Activated T-helper 1 cell treated with Interleukin-2 at 50 U/mL for 16 hours (primary cell): ENCODE measurements around the gene TGM2.

Experiments
- DNase-seq: peaks from one replicate; pipeline ENCODE4 v3.0.0-alpha.2; 2020; ENCODE audit warnings: low read depth

TGM2 gene

DNA sequence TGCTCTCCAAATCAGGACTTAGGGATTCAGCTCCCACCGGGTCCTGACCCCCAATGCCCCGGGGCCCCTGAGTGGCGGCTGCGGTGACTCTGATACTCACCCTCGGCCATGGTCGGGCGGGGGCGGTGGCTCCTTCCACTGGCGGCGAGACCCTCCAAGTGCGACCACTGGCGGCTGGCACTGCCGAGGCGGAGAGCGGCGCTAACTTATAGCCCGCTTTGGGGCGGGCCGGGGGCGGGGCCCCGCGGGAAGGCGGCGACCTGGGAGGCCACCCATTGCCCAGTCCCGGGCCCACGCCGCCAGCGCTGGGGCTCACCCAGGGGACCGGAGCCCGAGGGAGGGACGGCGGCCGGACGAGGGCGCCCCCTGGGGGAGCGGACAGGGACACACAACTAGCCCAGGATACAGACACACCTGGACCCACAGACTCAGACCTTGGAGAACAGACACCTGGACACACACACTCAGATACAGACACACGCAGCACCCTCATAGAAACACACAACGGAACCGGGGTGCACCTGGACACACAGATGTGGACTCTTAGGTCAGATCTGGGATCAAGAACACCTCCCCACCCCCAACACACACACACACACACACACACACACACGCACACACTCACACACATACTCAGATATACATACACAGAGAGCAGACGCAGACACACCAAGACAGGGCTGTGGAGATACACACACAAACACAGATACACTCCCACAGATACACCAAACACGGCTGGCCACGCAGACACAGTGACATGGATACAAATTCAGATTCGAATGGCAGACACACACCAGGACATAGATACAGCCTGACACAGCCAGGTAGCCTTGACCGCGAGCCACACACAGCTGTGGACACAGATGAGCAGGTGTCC, at the start of gene TGM2:
Gene TGM2, minus strand, starts transcription at position 182 of the 877 bp plus-strand sequence. Its CDS starts 72 bp downstream, at position 110.
- no peak for DNase-seq

DNA sequence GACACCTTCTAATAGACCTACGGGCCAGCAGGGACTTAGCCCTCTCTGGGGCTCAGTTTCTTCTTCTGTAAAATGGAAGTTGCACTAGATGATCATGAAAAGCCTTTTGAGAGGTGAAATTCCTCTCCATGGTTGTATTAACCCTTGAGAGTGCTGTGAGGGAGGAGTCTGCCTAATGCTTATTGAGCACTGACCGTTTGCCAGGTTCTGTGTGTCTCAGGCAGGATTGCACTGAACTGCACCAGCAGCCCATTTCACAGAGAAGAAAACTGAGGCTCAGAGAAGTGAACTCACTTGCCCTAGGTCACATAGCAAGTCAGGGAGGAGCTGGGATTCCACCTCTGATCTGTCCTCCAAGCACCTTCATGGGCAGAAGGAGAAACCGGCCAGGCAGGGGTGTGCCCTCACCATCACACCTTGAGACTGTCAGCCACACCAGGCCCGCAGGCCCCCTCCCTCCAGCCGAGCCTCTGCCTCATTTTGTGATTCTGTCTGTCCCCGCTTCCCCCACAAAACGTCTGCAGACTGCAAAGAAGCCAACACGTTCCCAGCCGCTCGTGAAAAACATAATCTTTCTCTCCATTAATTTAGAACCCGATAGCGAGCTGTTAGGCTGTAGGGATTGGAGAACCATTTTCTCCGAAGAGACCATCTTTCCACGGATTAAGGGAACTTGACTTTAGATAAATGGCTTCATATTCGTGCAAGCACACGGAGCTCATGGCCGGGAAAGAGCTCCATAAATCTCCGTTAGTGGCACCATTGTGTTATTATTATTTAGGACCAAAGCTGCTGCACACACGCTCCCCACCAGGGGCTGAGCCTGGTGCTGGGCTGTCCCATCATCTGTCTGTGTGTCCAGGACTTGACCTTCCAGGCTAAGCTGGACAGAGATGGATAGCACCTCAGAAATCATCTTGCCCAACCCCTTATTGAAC, 49.5 kb upstream of the TGM2 start:
- no peak for DNase-seq

DNA sequence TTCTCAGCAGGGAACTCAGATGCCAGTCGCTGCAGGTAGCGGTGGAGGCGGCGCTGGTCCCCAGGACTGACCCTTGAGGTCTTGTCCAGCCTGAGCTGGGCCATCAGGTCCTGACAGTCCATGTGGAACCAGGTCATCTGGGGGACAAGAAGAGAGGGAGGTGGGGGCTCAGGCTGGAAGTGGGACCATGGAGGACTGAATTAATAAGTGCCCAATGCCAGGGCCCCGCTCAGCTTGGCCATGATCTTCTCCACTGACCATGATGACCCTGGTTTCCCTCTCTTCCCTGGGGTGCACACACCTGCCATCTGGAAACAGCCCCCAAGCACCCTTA, 48.5 kb upstream of the TGM2 start:
- no peak for DNase-seq

DNA sequence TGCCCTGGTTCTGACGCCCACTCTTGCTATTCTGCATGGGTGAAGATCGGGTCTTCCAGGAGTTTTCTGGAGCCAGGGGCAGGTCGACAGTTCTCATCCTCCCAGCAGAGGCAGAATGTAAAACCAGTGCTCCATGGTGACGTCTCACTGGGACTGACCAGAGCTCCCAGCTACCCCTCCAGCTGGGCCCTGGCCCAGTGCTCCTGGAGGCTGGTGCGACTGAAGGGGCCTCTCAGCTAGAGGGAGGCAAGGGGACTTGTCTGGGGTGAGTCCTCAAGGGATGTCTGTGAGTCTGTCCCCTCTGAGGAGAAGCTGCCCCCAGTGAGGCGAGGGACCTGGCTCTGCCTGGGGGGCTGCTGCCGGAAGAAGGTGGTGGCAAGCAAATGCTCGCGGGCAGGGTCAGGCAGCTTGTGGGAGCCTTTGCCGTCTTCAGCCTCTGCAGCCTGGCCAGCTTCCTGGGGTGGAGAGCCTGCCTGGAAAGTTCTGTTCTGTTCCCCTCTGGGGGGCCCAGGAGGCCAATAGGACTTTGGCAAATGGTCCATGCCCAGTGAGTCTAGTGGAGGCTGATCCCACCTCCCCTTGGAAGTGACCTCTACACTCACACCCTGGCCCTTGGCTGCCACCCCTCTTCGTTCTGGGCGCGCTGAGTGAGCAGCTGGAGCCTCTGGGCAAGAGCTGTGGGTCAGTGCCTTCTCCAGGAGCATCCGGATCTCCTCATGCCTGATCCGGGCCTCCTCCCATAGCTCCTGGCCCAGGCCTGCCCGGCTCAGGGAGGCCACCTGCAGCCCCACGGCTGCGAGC, 47.9 kb upstream of the TGM2 start:
- no peak for DNase-seq

DNA sequence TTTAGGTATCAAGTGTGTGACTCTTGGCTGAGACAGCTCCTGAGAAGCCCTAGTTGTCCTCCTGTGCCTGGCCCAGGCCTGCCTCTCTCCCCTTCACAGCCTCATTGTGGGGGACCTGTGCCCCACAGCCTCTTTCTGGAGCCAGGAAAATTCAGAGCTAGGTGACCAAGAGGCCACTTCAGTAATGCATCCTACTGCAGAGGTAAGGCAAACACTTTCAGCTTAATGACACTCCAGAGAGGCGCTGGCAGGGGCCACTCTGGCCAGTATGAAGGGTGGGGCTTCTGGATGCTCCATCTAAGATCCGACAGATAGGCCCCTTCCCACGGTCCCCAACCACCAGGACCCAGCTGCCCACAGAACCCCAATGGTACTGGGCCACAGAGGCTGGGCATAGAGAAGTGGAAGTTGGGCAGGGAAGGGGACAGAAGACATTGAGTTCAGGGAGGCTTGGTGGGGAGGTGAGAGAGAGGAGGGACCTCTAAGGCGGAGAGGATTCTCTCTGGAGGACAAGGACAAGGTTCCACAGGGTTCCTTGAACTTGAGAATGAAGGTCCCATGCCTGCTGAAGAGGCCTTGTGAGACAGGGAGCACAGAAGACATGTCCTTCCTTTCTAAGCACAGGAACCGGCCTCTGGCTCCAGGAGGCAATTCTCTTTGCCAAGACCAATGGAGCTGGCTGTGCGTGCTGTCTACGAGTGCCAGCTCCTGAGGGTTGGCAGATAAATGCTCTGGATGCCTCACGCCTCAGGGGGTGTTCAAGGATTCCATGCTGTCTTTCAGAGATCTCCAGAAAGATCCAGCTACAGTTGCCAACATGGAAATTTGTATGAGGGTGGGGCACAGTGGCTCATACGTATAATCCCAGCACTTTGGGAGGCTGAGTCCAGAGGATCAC, 46.4 kb upstream of the TGM2 start:
- DNase-seq, result no peak

DNA sequence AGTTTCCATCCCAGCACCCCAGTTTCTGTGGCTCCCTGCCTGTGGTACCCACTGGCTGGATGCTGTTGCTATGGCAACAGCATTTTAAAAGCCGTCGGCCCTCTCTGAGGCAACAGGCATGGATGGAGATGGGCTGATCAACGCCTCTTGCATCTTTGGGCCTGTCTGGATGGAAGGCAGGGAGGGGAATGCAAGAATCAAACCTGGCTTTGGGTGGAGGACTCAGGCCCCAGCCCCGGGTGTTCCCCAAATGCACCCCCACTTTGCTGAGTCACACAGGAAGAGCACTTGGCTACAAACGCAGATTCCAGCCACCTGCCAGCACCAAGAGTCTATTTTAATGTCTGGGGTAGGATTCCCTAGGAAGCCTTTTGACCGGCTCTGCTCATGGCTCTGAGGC, 45.7 kb upstream of the TGM2 start:
- DNase-seq, result no peak

DNA sequence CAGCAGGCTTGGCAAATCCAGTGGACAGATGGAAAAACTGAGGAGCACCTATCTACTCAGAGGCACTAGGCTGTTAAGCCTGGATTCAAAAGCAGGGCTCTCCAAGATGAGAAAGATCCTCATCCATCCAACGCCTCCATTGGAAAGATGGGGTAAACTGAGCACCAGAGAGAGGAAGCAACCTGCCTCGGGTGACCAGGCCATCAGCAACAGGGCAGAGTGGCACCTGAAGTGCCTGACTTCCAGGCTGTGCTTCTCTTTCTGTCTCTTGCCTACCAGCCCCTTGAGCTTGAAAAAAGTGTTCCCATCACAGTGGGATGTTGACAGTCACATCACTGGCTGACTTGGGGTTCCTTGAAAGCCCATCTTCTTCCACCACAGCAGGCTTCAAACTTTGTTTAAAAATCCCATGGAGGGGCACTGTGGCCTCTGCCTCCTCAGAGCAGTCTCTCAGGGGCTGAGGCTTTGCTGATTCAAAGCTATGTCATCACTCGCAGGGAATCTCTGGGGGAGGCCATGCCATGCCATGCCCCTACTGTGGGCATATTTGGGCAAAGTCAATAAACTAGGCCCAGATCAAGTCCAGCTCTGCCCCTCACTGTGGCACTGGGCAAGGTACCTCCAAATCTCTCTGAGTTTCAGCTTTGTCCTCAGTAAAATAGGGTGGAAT, 44.8 kb upstream of the TGM2 start:
- DNase-seq, result no peak

DNA sequence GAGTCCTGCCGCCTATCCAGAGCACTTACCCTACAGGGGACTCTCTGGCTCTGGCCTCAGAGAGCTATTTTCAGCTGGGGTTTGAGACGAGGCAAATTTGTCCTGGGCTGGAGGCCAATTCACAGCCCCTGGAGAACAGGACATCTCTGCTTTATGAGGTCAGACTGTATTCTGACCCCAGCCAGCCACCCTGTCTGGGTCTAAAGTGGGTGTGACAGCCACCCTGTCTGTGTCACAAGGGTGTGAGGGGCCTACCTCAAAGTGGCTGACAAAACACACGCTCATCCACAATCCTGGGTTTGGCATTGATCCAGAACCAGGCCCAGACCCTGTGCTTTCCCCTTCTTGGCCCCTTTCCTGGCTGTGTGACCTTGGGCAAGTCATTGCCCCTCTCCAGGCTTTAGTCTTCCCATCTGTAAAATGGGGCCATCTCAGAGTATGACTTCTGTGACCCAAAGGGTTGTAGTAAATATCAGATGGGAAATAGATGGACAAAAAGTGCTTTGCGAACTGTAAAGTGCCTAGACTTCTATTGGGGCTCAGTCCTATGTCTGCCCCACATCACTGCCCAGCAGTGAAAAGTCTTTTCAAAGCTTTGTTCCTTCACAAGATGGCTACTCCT, 44.1 kb upstream of the TGM2 start:
- DNase-seq, result no peak

DNA sequence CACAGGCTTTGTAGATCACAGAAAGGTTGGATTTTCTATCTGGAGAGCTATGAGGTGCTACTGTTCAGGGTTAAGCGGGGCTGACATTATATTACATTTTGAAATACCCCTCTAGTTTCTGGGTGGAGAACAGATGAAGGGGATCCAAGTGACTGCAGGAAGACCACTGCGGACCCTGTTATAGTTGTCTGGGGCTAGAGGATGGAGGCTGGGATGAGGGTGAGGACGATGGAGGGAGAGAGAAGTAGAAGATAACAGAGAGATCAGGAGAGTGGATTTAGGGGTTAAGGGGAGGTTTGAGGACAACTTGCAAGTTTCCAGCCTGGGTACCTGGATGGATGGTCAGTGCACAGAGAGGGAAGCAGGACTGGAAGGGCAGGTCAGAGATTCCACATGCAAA, 43.5 kb upstream of the TGM2 start:
- no peak for DNase-seq

DNA sequence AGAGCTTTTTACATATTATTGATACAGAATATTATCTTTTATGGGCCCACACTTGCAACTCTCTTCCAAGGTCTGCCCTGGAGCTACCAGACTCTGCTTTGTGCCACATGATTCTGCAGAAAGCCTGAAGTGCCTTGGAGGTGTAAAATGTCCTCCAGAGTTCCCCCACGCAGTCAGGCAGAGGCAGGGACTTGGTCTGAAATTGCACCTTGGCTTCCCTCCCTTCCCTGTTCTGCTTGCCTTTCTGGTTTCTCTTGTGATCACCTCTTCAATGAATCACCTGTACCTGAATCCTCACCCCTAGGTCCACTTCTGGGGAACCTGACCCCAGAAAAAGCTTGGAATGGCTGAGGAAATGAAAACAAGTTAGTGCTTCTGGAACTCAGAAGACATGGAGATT, 43.0 kb upstream of the TGM2 start:
- DNase-seq, result no peak

DNA sequence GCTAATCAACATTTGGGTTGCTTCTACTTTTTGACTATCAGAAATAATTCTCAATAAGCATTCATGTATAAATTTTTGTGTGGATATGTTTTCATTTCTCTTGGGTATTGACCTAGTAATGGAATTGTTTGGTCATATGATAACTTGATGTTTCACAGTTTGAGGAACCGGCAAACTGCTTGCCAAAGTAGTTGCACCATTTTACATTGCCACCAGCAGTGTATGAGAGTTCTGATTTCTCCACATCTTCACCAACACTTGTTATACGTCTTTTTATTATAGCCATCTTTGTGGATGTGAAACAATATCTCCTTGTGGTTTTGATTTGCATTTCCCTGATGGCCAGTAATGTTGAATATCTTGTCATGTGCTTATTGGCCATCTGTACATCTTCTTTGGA, 42.6 kb upstream of the TGM2 start:
- DNase-seq, result no peak

DNA sequence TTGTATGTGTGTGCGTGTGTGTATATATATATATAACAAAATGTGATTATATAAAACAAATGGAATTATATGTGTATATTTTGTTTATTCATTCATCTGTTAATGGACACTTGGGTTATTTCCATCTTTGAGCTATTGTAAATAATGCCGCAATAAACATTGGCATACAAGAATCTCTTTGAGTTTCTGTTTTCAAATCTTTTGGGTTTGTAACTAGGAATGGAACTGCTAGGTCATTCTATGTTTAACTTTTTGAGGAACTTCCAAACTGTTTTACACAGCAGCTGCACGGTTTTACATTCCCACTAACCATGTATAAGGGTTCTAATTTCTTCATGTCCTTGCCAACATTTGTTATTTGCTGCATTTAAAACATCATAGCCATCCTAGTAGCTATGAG, 39.9 kb upstream of the TGM2 start:
- DNase-seq, result no peak

DNA sequence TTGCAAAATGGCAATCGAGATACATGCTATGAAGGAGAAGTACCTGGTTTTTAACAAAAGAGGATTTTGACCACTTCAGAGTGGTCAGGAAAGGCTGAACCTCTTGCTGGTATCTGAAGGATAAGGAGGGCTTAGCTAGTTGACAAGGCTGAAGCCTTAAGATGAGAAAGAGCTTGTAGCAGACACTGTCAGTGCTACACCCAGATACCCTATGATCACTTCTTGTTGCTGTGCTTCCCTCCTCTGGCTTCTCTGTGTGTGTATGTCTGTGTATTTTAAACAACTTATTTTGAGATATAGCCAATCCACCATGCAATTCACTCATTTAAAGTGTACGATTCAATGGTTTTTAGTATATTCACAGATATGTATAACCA, 38.9 kb upstream of the TGM2 start:
- no peak for DNase-seq

DNA sequence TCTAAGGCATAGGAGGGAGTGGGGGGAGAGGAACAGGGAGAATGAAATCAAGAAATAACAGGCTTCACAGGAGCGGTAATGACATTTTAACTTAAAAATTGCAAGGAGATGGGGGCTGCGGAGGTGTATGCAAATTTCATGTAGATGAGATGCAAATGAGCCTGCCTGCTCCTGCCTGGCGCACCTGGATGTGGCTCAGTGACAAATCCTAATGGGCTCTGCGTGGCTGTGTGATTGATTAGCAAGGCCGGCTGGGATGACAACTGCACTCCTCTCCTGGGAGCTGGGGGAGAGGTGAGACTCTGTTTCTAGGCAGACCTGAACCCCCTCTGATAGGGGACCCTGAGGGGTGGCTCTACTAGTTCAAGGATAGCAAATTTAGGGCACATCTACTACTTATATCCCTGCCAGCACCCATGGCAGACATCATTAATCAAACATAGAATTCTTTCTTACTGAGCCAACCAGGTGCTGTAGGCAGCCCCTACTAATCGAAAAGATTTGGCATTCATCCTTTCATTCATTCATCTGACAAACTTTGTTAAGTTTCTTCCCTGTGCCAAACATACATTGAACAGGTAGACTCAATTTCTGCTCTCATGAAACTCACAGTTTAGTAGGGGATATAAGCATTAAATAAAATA, 38.4 kb upstream of the TGM2 start:
- DNase-seq, result no peak

DNA sequence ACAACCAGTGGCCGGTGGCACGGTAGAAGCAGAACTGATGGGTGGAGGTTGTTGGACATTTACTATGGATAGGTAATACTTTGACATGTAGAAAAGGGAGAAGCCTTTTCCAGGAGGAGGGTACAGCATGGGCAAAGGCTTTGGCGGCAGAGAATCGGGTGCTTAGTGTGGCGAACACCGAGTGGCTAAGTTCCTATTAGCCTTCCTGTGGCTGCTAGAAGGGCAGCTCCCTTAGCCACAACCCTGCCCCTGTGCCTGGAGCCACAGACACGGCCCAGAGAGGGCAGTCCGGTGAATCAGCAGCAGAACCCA, 37.9 kb upstream of the TGM2 start:
- DNase-seq, result no peak

DNA sequence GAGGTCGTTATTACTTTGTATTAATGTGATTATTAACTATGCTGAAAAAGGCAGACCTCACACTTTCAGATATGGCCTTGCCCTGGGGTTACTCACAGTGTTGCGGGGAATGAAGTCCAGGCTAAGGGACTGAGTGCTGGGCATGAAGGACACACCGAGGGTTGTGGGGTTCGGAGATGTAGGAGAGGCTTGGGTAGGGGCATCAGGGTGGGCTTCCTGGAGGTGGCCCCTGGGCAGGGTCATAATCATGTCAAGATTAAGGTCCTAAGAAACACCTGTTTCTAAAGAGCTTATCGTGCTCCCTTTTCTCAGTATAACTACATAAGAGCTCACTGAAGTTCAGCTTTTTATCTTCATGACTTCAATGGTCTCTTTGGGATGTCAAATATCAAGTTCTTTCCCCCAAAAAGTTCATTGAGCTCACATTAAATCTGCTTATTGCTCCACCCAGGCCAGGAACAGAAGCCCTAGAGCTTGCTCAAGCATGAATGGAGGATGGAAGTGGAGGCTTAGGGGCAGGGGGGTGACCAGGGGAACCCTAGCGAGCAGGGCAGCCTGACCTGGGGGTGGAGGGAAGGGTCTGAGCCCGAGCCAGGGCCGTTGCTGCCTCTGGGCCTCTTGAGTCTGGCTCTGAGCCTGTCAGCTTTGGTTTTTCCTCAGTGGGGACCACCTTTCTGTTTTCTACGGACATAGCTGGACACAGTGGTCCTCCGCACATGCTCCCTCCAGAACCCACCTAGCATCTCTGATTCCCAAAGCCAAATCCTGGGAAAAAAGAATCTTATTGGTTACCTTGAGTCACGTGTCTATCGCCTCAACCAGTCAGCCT, 37.3 kb upstream of the TGM2 start:
- no peak for DNase-seq

DNA sequence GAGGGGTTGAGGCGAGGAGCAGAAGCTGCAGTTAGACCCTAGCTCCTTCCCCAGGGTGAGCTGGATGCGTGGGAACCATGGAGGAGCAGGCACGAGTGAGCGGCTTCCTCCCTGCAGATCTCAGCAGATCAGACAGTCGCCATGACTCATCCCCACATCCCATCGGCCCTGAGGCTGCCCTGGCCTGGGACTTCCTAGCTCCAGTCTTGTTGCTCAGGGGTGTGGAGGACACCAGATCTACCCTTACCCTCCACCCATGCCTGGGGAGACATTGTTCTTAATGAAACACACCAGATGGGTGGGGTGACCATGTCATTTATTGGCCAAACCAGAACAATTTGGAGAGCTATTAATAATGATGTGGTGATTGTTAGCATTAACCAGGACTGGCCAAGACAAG, 36.3 kb upstream of the TGM2 start:
- DNase-seq, result no peak

DNA sequence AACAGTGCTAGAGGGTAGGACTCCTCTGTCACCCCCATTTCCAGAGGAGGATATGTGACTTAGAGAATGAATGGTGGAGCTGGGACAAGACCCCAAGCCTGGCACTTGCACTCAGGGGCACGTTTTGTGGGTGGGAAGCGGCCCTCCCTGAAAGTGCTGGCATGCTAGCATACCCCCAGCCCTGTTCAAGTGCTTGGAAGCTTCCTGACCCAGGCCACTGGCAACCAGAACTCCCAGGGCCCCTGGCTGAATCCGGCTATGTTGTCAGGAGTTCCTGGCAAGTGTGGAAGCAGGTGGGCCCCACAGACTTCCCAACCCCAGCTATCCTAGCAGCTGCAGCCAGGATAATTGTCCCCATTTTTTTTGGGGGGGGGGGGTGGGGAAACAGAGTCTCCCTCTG, 35.6 kb upstream of the TGM2 start:
- DNase-seq, result no peak
